Activated CD4-positive, alpha-beta T cell treated with anti-CD3 and anti-CD28 coated beads, Interleukin-2, Interleukin-6, amounts not matched to agents 100 ng/mL and 50 ng/mL, durations not matched to agents 16 hours and 8 hours (primary cell): ENCODE data around the gene TEPSIN.

ENCODE experiments used
- DNase-seq: peaks from one replicate; pipeline ENCODE4 v3.0.0-alpha.2; 2020

The TEPSIN gene

GRCh38 chr17:81195941-81196495, 42.8 kb downstream of the TEPSIN start:
- no peak for DNase-seq

- DNase-seq, result no peak
Measured at GRCh38 chr17:81194941-81195901, 43.6 kb downstream of the TEPSIN start.

GRCh38 chr17:81194225-81194760, 44.6 kb downstream of the TEPSIN start:
- DNase-seq, result no peak

GRCh38 chr17:81193470-81194224, 45.2 kb downstream of the TEPSIN start:
- no peak for DNase-seq

- DNase-seq, result no peak
Measured at GRCh38 chr17:81193051-81193410, 45.8 kb downstream of the TEPSIN start.

GRCh38 chr17:81192386-81193050, 46.3 kb downstream of the TEPSIN start:
- DNase-seq, result no peak

GRCh38 chr17:81191646-81192045, 47.2 kb downstream of the TEPSIN start:
- no peak for DNase-seq

GRCh38 chr17:81191116-81191515, 47.7 kb downstream of the TEPSIN start:
- DNase-seq, result no peak

GRCh38 chr17:81190591-81190990, 48.3 kb downstream of the TEPSIN start:
- no peak for DNase-seq

GRCh38 chr17:81189670-81190530, 49.0 kb downstream of the TEPSIN start:
- no peak for DNase-seq

GRCh38 chr17:81189016-81189415, 49.8 kb downstream of the TEPSIN start:
- DNase-seq, result no peak

- no peak for DNase-seq
Measured at GRCh38 chr17:81188491-81188840, 50.4 kb downstream of the TEPSIN start.

GRCh38 chr17:81187586-81188490, 51.0 kb downstream of the TEPSIN start:
- DNase-seq, result no peak

- no peak for DNase-seq
Measured at GRCh38 chr17:81187120-81187519, 51.7 kb downstream of the TEPSIN start.

GRCh38 chr17:81186203-81186602, 52.7 kb downstream of the TEPSIN start:
- DNase-seq, result no peak

- DNase-seq, result no peak
Measured at GRCh38 chr17:81184555-81184954, 54.3 kb downstream of the TEPSIN start.

- no peak for DNase-seq
Measured at GRCh38 chr17:81183807-81184206, 55.0 kb downstream of the TEPSIN start.

- DNase-seq, result no peak
Measured at GRCh38 chr17:81183316-81183715, 55.5 kb downstream of the TEPSIN start.

GRCh38 chr17:81182596-81182995, 56.3 kb downstream of the TEPSIN start:
- no peak for DNase-seq

GRCh38 chr17:81181811-81182185, 57.1 kb downstream of the TEPSIN start:
- no peak for DNase-seq
